SU-DHL-6 (cell line): ENCODE data around the gene KLRB1.

Experiments used
- H2AFZ ChIP-seq: fragments of 200-600 bp; sonication (generic); 2 replicates; pipeline ENCODE4 v1.6.1; 2014; ENCODE audit warnings: low read depth, mild to moderate bottlenecking, moderate library complexity, mixed read lengths, antibody characterized with exemption, low read length; ENCODE audit not compliant: severe bottlenecking
- H3F3A ChIP-seq: fragments of 200-600 bp; shearing (Covaris generic); 2 replicates; pipeline ENCODE4 v1.6.0; 2016; ENCODE audit warnings: antibody characterized with exemption, mild to moderate bottlenecking; ENCODE audit not compliant: insufficient read depth
- H3K27ac ChIP-seq: fragments of 200-600 bp; sonication (generic); 2 replicates; pipeline ENCODE4 v1.5.1; 2016; ENCODE audit warnings: low read depth, mild to moderate bottlenecking, low read length, moderate library complexity, mixed read lengths
- H3K27me3 ChIP-seq: fragments of 200-600 bp; sonication (generic), shearing (Covaris generic); 2 replicates; pipeline ENCODE4 v1.6.0; 2014; ENCODE audit warnings: mild to moderate bottlenecking, low read length
- H3K36me3 ChIP-seq: fragments of 200-600 bp; sonication (generic); 2 replicates; pipeline ENCODE4 v1.6.1; 2014; ENCODE audit warnings: mild to moderate bottlenecking, low read length, mixed read lengths
- H3K4me2 ChIP-seq: fragments of 300-600, 200-600 bp; shearing (Covaris generic), sonication (generic); 2 replicates; pipeline ENCODE4 v1.6.0; 2014; ENCODE audit warnings: low read length, low read depth, mild to moderate bottlenecking; ENCODE audit not compliant: poor library complexity, severe bottlenecking
- H3K4me3 ChIP-seq: fragments of 200-600 bp; sonication (generic); 2 replicates; pipeline ENCODE4 v1.5.1; 2014; ENCODE audit warnings: antibody characterized with exemption, low read length, mild to moderate bottlenecking, mixed read lengths; ENCODE audit not compliant: insufficient read depth, poor library complexity, severe bottlenecking
- H3K79me2 ChIP-seq: fragments of 200-600 bp; sonication (generic); 2 replicates; pipeline ENCODE4 v1.6.1; 2014; ENCODE audit warnings: mild to moderate bottlenecking, low read length, moderate library complexity; ENCODE audit not compliant: insufficient read depth
- H3K9ac ChIP-seq: fragments of 200-600 bp; sonication (generic); 2 replicates; pipeline ENCODE4 v1.7.0; 2014; ENCODE audit warnings: mild to moderate bottlenecking, low read length
- H3K9me2 ChIP-seq: fragments of 200-600 bp; sonication (generic); replicated peaks from 2 replicates; pipeline ENCODE4 v1.6.1; 2014; ENCODE audit warnings: low read length; ENCODE audit not compliant: insufficient read depth
- H3K9me3 ChIP-seq: fragments of 200-600 bp; sonication (generic); 2 replicates; pipeline ENCODE4 v1.6.1; 2014; ENCODE audit warnings: low read length, mixed read lengths; ENCODE audit not compliant: insufficient read depth
- H4K20me1 ChIP-seq: fragments of 200-600 bp; sonication (generic); 2 replicates; pipeline ENCODE4 v1.6.1; 2014; ENCODE audit warnings: low read depth, mild to moderate bottlenecking, antibody characterized with exemption, low read length, moderate library complexity, mixed read lengths
- EZH2phosphoT487 ChIP-seq: fragments of 200-600 bp; sonication (generic), shearing (Covaris generic); conservative IDR thresholded peaks from 2 replicates; pipeline ENCODE4 v1.6.1; 2018; ENCODE audit warnings: mild to moderate bottlenecking, antibody characterized with exemption, low read length, moderate library complexity, mixed read lengths
- TF ChIP-seq, protein P1 (sequence below): fragments of 200-600 bp; sonication (generic); IDR thresholded peaks from one replicate; pipeline ENCODE4 v1.5.1; 2017; ENCODE audit warnings: antibody characterized with exemption, mild to moderate bottlenecking, low read length, moderate library complexity; ENCODE audit not compliant: insufficient read depth, poor library complexity, severe bottlenecking

Gene KLRB1

DNA sequence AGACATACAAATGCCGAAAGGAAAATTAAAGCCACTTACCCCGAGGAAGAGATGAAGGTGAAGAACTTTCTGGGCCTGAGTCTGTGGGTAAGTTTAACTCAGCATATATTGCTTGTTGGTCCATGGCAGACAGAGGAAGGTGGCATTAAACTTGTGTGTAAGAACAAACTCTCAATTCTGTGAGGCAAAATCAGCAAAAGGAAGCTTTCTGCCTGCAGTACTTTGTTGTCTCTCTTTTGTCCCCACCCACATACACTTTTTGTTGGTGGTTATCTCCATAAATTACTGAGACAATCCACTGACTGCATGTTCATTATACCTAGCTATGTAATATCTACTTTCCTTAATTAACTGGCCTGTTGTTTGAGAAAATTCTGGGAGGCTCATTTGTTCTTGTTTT lies at the start of gene KLRB1:
Gene KLRB1, minus strand, starts transcription at position 201 of the 400 bp plus-strand sequence. Its CDS starts 77 bp downstream, at position 124.
- Histone ChIP-seq H3F3A (no peaks in the 10 kb centered on the region), H3K79me2 (no peaks in the 10 kb centered on the region)

DNA sequence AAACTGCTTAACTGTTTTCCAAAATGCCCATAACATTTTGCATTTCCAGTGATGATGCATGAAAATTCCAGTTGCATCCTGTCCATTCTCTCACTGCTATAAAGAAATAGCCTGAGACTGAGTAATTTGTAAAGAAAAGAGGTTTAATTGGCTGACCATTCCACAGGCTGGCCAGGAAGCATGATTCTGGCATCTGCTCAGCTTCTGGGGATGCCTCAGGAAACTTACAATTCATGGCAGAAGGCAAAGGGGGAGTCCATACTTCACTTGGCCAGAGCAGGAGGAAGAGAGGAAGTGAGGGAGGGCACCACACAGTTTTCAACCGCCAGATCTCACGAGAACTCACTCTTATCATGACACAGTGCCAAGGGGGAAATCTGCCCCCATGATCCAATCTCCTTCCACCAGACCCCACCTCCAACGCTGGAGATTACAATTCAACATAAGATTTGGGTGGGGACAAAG lies 43.6 kb upstream of the KLRB1 start:
- Histone ChIP-seq H3K4me3 (peak overlapping the region; percentile 5), H3K4me2 (peak overlapping the region; percentile 100), H3K27ac (peak overlapping the region; percentile 99)

More for the DNA sequence above, at the start of gene KLRB1:
- Histone ChIP-seq H3K27ac (no peak within 1 kb of the TSS), H2AFZ (no peak within 1 kb of the TSS), H3K36me3 (no peaks in the 10 kb centered on the region), H3K4me2 (no peak within 1 kb of the TSS), H3K27me3 (no peaks in the 10 kb centered on the region), H3K9ac (no peak within 1 kb of the TSS), H4K20me1 (no peaks in the 10 kb centered on the region), H3K4me3 (no peak within 1 kb of the TSS), H3K9me2 (no peaks in the 10 kb centered on the region), H3K9me3 (no peaks in the 10 kb centered on the region)
- TF ChIP-seq, protein P1, sequence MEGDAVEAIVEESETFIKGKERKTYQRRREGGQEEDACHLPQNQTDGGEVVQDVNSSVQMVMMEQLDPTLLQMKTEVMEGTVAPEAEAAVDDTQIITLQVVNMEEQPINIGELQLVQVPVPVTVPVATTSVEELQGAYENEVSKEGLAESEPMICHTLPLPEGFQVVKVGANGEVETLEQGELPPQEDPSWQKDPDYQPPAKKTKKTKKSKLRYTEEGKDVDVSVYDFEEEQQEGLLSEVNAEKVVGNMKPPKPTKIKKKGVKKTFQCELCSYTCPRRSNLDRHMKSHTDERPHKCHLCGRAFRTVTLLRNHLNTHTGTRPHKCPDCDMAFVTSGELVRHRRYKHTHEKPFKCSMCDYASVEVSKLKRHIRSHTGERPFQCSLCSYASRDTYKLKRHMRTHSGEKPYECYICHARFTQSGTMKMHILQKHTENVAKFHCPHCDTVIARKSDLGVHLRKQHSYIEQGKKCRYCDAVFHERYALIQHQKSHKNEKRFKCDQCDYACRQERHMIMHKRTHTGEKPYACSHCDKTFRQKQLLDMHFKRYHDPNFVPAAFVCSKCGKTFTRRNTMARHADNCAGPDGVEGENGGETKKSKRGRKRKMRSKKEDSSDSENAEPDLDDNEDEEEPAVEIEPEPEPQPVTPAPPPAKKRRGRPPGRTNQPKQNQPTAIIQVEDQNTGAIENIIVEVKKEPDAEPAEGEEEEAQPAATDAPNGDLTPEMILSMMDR, result no peak
- TF ChIP-seq EZH2phosphoT487, result no peak

DNA sequence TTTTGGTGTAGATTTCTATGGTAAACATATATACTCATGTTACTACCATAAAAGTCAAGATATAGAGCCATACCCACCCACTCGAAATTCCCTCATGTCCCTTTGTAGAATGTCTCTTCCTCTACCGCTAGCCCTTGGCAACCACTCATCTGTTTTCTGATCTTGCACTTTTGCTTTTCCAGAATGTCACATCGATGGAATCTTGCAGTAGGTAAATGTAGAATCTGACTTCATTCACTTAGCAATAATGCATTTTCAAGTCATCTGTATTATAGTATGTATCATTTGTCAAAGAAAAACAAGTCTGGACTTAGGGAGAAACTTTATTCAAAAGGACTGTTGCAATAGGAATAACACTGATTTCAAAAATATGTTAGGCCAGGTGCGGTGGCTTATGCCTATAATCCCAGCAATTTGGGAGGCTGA lies 42.4 kb upstream of the KLRB1 start:
- Histone ChIP-seq H4K20me1 (no peaks in the 10 kb centered on the region), H3F3A (peaks cover 45% of the 10 kb centered on the region), H2AFZ (no peak overlapping the region), H3K27ac (peak overlapping the region; percentile 99), H3K9me3 (no peaks in the 10 kb centered on the region; the same call in 1 of the 2 replicates), H3K9me2 (no peaks in the 10 kb centered on the region), H3K4me2 (peak overlapping the region; percentile 100), H3K4me3 (peak overlapping the region; percentile 60), H3K9ac (peak overlapping the region; percentile 86), H3K27me3 (no peaks in the 10 kb centered on the region), H3K36me3 (peaks cover 7% of the 10 kb centered on the region; the same call in 1 of the 2 replicates), H3K79me2 (peaks cover 26% of the 10 kb centered on the region; the same call in 1 of the 2 replicates)
- no peak for TF ChIP-seq EZH2phosphoT487
- TF ChIP-seq, protein P1, result no peak

More for the DNA sequence above, 43.6 kb upstream of the KLRB1 start:
- no peaks in the 10 kb centered on the region for H4K20me1 ChIP-seq
- peaks cover 26% of the 10 kb centered on the region; the same call in 1 of the 2 replicates for H3K79me2 ChIP-seq
- H3K9me2 ChIP-seq, result no peaks in the 10 kb centered on the region
- peak overlapping the region; percentile 86 for H3K9ac ChIP-seq
- H2AFZ ChIP-seq, result no peak overlapping the region
- peaks cover 41% of the 10 kb centered on the region for H3F3A ChIP-seq
- no peak for TF ChIP-seq EZH2phosphoT487
- no peaks in the 10 kb centered on the region for H3K27me3 ChIP-seq
- no peaks in the 10 kb centered on the region for H3K9me3 ChIP-seq
- peaks cover 10% of the 10 kb centered on the region; the same call in 1 of the 2 replicates for H3K36me3 ChIP-seq

DNA sequence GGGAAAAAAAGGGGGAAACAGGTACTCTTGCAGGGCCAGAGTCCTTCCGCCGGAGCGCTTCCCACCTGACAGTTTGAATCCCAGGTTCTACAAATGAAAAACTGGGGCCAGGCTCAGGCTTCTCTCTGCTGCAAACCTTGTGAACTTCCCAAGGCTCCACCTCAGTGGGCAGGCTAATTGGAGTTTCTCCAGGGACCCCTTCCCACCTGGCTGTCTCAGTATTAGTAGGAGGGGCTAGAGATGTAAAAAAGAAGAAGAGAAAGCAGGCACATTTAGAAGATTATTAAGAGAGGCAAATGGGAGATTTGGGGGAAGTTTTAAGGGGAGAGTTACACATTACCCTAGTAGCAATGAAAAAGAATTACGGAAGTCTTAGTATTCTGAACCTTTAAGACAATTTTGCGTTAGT lies 41.8 kb upstream of the KLRB1 start:
- Histone ChIP-seq H3K9me2 (no peaks in the 10 kb centered on the region), H3K27me3 (no peaks in the 10 kb centered on the region), H3K9me3 (no peaks in the 10 kb centered on the region; the same call in 1 of the 2 replicates), H3K4me2 (peak overlapping the region; percentile 100), H3K27ac (peak overlapping the region; percentile 99), H3K79me2 (peaks cover 26% of the 10 kb centered on the region; the same call in 1 of the 2 replicates), H3K4me3 (peak overlapping the region; percentile 60), H3K9ac (peak overlapping the region; percentile 86), H4K20me1 (no peaks in the 10 kb centered on the region), H3K36me3 (peaks cover 7% of the 10 kb centered on the region; the same call in 1 of the 2 replicates), H3F3A (peaks cover 45% of the 10 kb centered on the region), H2AFZ (no peak overlapping the region)
- no peak for TF ChIP-seq EZH2phosphoT487
- TF ChIP-seq, protein P1, result no peak
